Memory B cell (primary cell): ENCODE results near the gene APLNR.
A peak's percentile ranks its signal among the peaks of the same experiment; 100 is the strongest.

Source experiments
- ATAC-seq: fragments of 150-1000 bp; cut with Tn5 transposase; 2 replicates; pipeline ENCODE4 v1.10.0; 2021; ENCODE audit warnings: low read depth, mild to moderate bottlenecking, moderate library complexity
- DNase-seq, 2 donors: peaks; one replicate each; pipeline ENCODE4 v3.0.0; 2022; ENCODE audit warnings: low spot score in 2 of 2
- H3K27ac Mint-ChIP-seq: one replicate; pipeline ENCODE4 v1.8.0; 2022; ENCODE audit warnings: mild to moderate bottlenecking, moderate library complexity, mixed read lengths
- H3K27me3 Mint-ChIP-seq: one replicate; pipeline ENCODE4 v1.8.0; 2022; ENCODE audit warnings: mixed read lengths
- H3K36me3 Mint-ChIP-seq: one replicate; pipeline ENCODE4 v1.8.0; 2022; ENCODE audit warnings: mild to moderate bottlenecking, mixed read lengths
- H3K4me1 Mint-ChIP-seq: one replicate; pipeline ENCODE4 v1.8.0; 2022; ENCODE audit warnings: mixed read lengths
- H3K4me3 Mint-ChIP-seq: one replicate; pipeline ENCODE4 v1.8.0; 2022; ENCODE audit warnings: mild to moderate bottlenecking, moderate library complexity, mixed read lengths
- H3K9me3 Mint-ChIP-seq: one replicate; pipeline ENCODE4 v1.8.0; 2022; ENCODE audit warnings: mixed read lengths

Gene APLNR

GRCh38 chr11:57263351-57263750, 26.3 kb upstream of the APLNR start:
- H3K36me3 Mint-ChIP-seq: no peaks in the 10 kb centered on the region
- peaks cover 9% of the 10 kb centered on the region for H3K27me3 Mint-ChIP-seq
- DNase-seq (no peak), ATAC-seq (no peak)
- no peak overlapping the region for H3K27ac Mint-ChIP-seq
- no peaks in the 10 kb centered on the region for H3K4me1 Mint-ChIP-seq
- H3K4me3 Mint-ChIP-seq: no peak overlapping the region
- peaks cover 5% of the 10 kb centered on the region for H3K9me3 Mint-ChIP-seq

- ATAC-seq (no peak), DNase-seq (no peak)
- Mint-ChIP-seq H3K27ac (no peak overlapping the region), H3K27me3 (peaks cover 9% of the 10 kb centered on the region), H3K4me3 (no peak overlapping the region), H3K4me1 (no peaks in the 10 kb centered on the region), H3K9me3 (peaks cover 4% of the 10 kb centered on the region), H3K36me3 (no peaks in the 10 kb centered on the region)
These were observed 25.1 kb upstream of the APLNR start for GRCh38 chr11:57262157-57262556.

- peaks cover 4% of the 10 kb centered on the region for H3K9me3 Mint-ChIP-seq
- no peaks in the 10 kb centered on the region for H3K36me3 Mint-ChIP-seq
- DNase-seq (no peak), ATAC-seq (no peak)
- H3K27me3 Mint-ChIP-seq: peaks cover 9% of the 10 kb centered on the region
- H3K27ac Mint-ChIP-seq: no peak overlapping the region
- no peaks in the 10 kb centered on the region for H3K4me1 Mint-ChIP-seq
- H3K4me3 Mint-ChIP-seq: no peak overlapping the region
These were observed 24.1 kb upstream of the APLNR start for GRCh38 chr11:57260937-57261783.

- Mint-ChIP-seq H3K4me3 (no peak overlapping the region), H3K9me3 (no peaks in the 10 kb centered on the region), H3K27ac (no peak overlapping the region), H3K27me3 (peaks cover 12% of the 10 kb centered on the region), H3K4me1 (no peaks in the 10 kb centered on the region), H3K36me3 (no peaks in the 10 kb centered on the region)
- DNase-seq (no peak), ATAC-seq (no peak)
These were observed 19.1 kb upstream of the APLNR start for GRCh38 chr11:57256119-57256518.

- Mint-ChIP-seq H3K9me3 (no peaks in the 10 kb centered on the region), H3K4me1 (no peaks in the 10 kb centered on the region), H3K27me3 (peaks cover 15% of the 10 kb centered on the region), H3K36me3 (no peaks in the 10 kb centered on the region), H3K27ac (no peak overlapping the region), H3K4me3 (no peak overlapping the region)
- ATAC-seq (no peak), DNase-seq (no peak)
These were observed 18.6 kb upstream of the APLNR start for GRCh38 chr11:57255618-57256017.

GRCh38 chr11:57254631-57255030, 17.6 kb upstream of the APLNR start:
- no peak for ATAC-seq
- H3K36me3 Mint-ChIP-seq: no peaks in the 10 kb centered on the region
- H3K9me3 Mint-ChIP-seq: no peaks in the 10 kb centered on the region
- H3K4me1 Mint-ChIP-seq: no peaks in the 10 kb centered on the region
- no peak for DNase-seq
- H3K27ac Mint-ChIP-seq: no peak overlapping the region
- H3K27me3 Mint-ChIP-seq: peaks cover 15% of the 10 kb centered on the region
- H3K4me3 Mint-ChIP-seq: no peak overlapping the region

- Mint-ChIP-seq H3K27me3 (peaks cover 15% of the 10 kb centered on the region), H3K4me1 (no peaks in the 10 kb centered on the region), H3K27ac (no peak overlapping the region), H3K4me3 (no peak overlapping the region), H3K36me3 (no peaks in the 10 kb centered on the region), H3K9me3 (no peaks in the 10 kb centered on the region)
- ATAC-seq (no peak), DNase-seq (no peak)
These were observed 14.5 kb upstream of the APLNR start for GRCh38 chr11:57251491-57252104.

GRCh38 chr11:57251037-57251436, 14.0 kb upstream of the APLNR start:
- ATAC-seq (no peak), DNase-seq (no peak)
- no peak overlapping the region for H3K27ac Mint-ChIP-seq
- H3K36me3 Mint-ChIP-seq: no peaks in the 10 kb centered on the region
- H3K9me3 Mint-ChIP-seq: no peaks in the 10 kb centered on the region
- no peak overlapping the region for H3K4me3 Mint-ChIP-seq
- no peaks in the 10 kb centered on the region for H3K4me1 Mint-ChIP-seq
- H3K27me3 Mint-ChIP-seq: peaks cover 14% of the 10 kb centered on the region

- no peak for ATAC-seq
- H3K27ac Mint-ChIP-seq: no peak overlapping the region
- H3K4me3 Mint-ChIP-seq: no peak overlapping the region
- no peaks in the 10 kb centered on the region for H3K36me3 Mint-ChIP-seq
- H3K4me1 Mint-ChIP-seq: peaks cover 1% of the 10 kb centered on the region
- peaks cover 15% of the 10 kb centered on the region for H3K27me3 Mint-ChIP-seq
- H3K9me3 Mint-ChIP-seq: no peaks in the 10 kb centered on the region
- no peak for DNase-seq
These were observed 12.6 kb upstream of the APLNR start for GRCh38 chr11:57249384-57250319.

GRCh38 chr11:57248780-57249383, 11.8 kb upstream of the APLNR start:
- Mint-ChIP-seq H3K36me3 (no peaks in the 10 kb centered on the region), H3K9me3 (no peaks in the 10 kb centered on the region), H3K27me3 (peaks cover 15% of the 10 kb centered on the region), H3K27ac (no peak overlapping the region), H3K4me1 (peaks cover 4% of the 10 kb centered on the region), H3K4me3 (no peak overlapping the region)
- DNase-seq (no peak), ATAC-seq (peak; percentile 34)

- ATAC-seq (no peak), DNase-seq (no peak)
- Mint-ChIP-seq H3K27me3 (peaks cover 5% of the 10 kb centered on the region), H3K36me3 (no peaks in the 10 kb centered on the region), H3K4me1 (peaks cover 4% of the 10 kb centered on the region), H3K9me3 (no peaks in the 10 kb centered on the region), H3K27ac (no peak overlapping the region), H3K4me3 (no peak overlapping the region)
These were observed 7.9 kb upstream of the APLNR start for GRCh38 chr11:57244911-57245310.

GRCh38 chr11:57241353-57241972, 4.4 kb upstream of the APLNR start:
- Mint-ChIP-seq H3K36me3 (no peaks in the 10 kb centered on the region), H3K9me3 (no peaks in the 10 kb centered on the region), H3K4me3 (no peak overlapping the region), H3K4me1 (peaks cover 4% of the 10 kb centered on the region), H3K27ac (no peak overlapping the region), H3K27me3 (peaks cover 14% of the 10 kb centered on the region)
- ATAC-seq (no peak), DNase-seq (no peak)

GRCh38 chr11:57240757-57241156, 3.7 kb upstream of the APLNR start:
- ATAC-seq (no peak), DNase-seq (no peak)
- no peaks in the 10 kb centered on the region for H3K9me3 Mint-ChIP-seq
- H3K4me3 Mint-ChIP-seq: no peak overlapping the region
- H3K27me3 Mint-ChIP-seq: peaks cover 17% of the 10 kb centered on the region
- H3K4me1 Mint-ChIP-seq: peaks cover 4% of the 10 kb centered on the region
- no peak overlapping the region for H3K27ac Mint-ChIP-seq
- H3K36me3 Mint-ChIP-seq: no peaks in the 10 kb centered on the region
